Endothelial cell of umbilical vein (primary cell): Measurements from ENCODE around the gene ABCC11. TPM values are rescaled to one million over a fixed set of nuclear protein-coding genes. Genes with fewer than 3 reads are reported as not detected.

ENCODE experiments used
- BruUV-seq: library from RNA; stranded (reverse); fragments of 400-500 nt; replicated peaks from 2 replicates; lab custom pipeline; 2021; lab: Mats Ljungman, UMichigan
- CTCF ChIA-PET: fragments of 300-600, 350-600 bp; sonication (Branson Sonifier 250); formaldehyde crosslinking; loops from one replicate; lab custom pipeline; 2021; ENCODE audit warnings: antibody characterized with exemption, inconsistent platforms; lab: Charles Lee
- POLR2A ChIA-PET: fragments of 300-600, 350-600 bp; sonication (Branson Sonifier 250); formaldehyde crosslinking; loops from one replicate; lab custom pipeline; 2021; ENCODE audit warnings: antibody characterized with exemption, inconsistent platforms; lab: Charles Lee
- DNase-seq: peaks from one replicate; pipeline ENCODE4 v3.0.0-alpha.2; 2011; ENCODE audit warnings: low read depth, low spot score
- FAIRE-seq: peaks from 2 replicates; lab custom pipeline; 2011; peaks lifted over from hg19 to GRCh38; lab: Jason Lieb, UNC
- H2AFZ ChIP-seq: 2 replicates; pipeline ENCODE4 v1.6.0; 2012; ENCODE audit warnings: low read depth, low read length, control low read depth, inconsistent platforms
- H3K27ac ChIP-seq: 2 replicates; pipeline ENCODE4 v1.5.1; 2011; ENCODE audit warnings: low read depth, mild to moderate bottlenecking, control low read depth, low read length, moderate library complexity; ENCODE audit not compliant: insufficient read depth
- H3K27me3 ChIP-seq, 2 experiments: 2 replicates each; pipeline versions ENCODE4 v1.6.0 to v1.6.1; 2011; ENCODE audit warnings: low read length in 2 of 2, mixed read lengths in 1 of 2; ENCODE audit not compliant: control insufficient read depth in 2 of 2, insufficient read depth in 2 of 2
- H3K36me3 ChIP-seq, 2 experiments: 2 replicates in 1 of 2; 3 replicates in 1 of 2; pipeline ENCODE4 v1.5.1; 2011; ENCODE audit warnings: low read length in 2 of 2, mild to moderate bottlenecking in 1 of 2, moderate library complexity in 1 of 2; ENCODE audit not compliant: control insufficient read depth in 2 of 2, insufficient read depth in 2 of 2; ENCODE audit errors: extremely low read depth in 1 of 2
- H3K4me1 ChIP-seq: 3 replicates; pipeline ENCODE4 v1.5.1; 2011; ENCODE audit warnings: mild to moderate bottlenecking, low read length; ENCODE audit not compliant: control insufficient read depth, insufficient read depth; ENCODE audit errors: extremely low read depth
- H3K4me2 ChIP-seq: 2 replicates; pipeline ENCODE4 v1.6.1; 2011; ENCODE audit warnings: low read length, control low read depth, mixed read lengths; ENCODE audit not compliant: insufficient read depth
- H3K4me3 ChIP-seq, 3 experiments: fragments of 200-600 bp in 1 of 3; sonication (generic), shearing (Covaris generic) in 1 of 3; replicated peaks in 1 of 3; 2 replicates each; pipeline ENCODE4 v1.5.1; 2011 to 2016; ENCODE audit warnings: control low read depth in 3 of 3, low read length in 3 of 3, mild to moderate bottlenecking in 2 of 3, inconsistent platforms in 1 of 3, low read depth in 1 of 3, moderate library complexity in 1 of 3; ENCODE audit not compliant: insufficient read depth in 1 of 3
- H3K79me2 ChIP-seq: 2 replicates; pipeline ENCODE4 v1.6.0; 2012; ENCODE audit warnings: low read length, inconsistent platforms; ENCODE audit not compliant: control insufficient read depth, insufficient read depth
- H3K9ac ChIP-seq: replicated peaks from 2 replicates; pipeline ENCODE3; 2011; ENCODE audit warnings: low read length, control low read depth; ENCODE audit not compliant: insufficient read depth; ENCODE audit errors: extremely low read depth
- H3K9me1 ChIP-seq: replicated peaks from 3 replicates; pipeline ENCODE4 v1.6.0; 2011; ENCODE audit warnings: mild to moderate bottlenecking, low read length; ENCODE audit not compliant: control insufficient read depth, insufficient read depth; ENCODE audit errors: extremely low read depth
- H3K9me3 ChIP-seq: replicated peaks from 2 replicates; pipeline ENCODE4 v1.5.1; 2012; ENCODE audit warnings: low read length, inconsistent platforms; ENCODE audit not compliant: control insufficient read depth, insufficient read depth
- H4K20me1 ChIP-seq: replicated peaks from 2 replicates; pipeline ENCODE3; 2011; ENCODE audit warnings: mild to moderate bottlenecking, low read length; ENCODE audit not compliant: control insufficient read depth, insufficient read depth; ENCODE audit errors: extremely low read depth
- CTCF ChIP-seq, 2 donors: IDR thresholded peaks; 1 replicate in 1 of 2; 2 replicates in 1 of 2; pipeline ENCODE4 v1.5.1; 2011; ENCODE audit warnings: low read length in 2 of 2, mild to moderate bottlenecking in 2 of 2, moderate library complexity in 2 of 2, control low read depth in 1 of 2, inconsistent platforms in 1 of 2, low read depth in 1 of 2; ENCODE audit not compliant: insufficient read depth in 1 of 2; ENCODE audit errors: extremely low read depth in 1 of 2
- FOS ChIP-seq: IDR thresholded peaks from 2 replicates; pipeline ENCODE4 v1.6.1; 2011; ENCODE audit warnings: mild to moderate bottlenecking, low read length, moderate library complexity, borderline replicate concordance; ENCODE audit not compliant: insufficient read depth
- JUN ChIP-seq: IDR thresholded peaks from 2 replicates; pipeline ENCODE4 v1.6.1; 2011; ENCODE audit warnings: borderline replicate concordance, low read depth; ENCODE audit not compliant: insufficient read length, insufficient read depth
- MAX ChIP-seq: IDR thresholded peaks from 2 replicates; pipeline ENCODE4 v1.6.1; 2011; ENCODE audit not compliant: insufficient read depth, insufficient read length
- MYC ChIP-seq: IDR thresholded peaks from one replicate; pipeline ENCODE4 v1.6.1; 2011; ENCODE audit warnings: mild to moderate bottlenecking, low read depth, low read length
- POLR2A ChIP-seq: IDR thresholded peaks from 2 replicates; pipeline ENCODE4 v1.6.1; 2012; ENCODE audit warnings: low read depth, mild to moderate bottlenecking, control low read depth, low read length
- POLR2AphosphoS5 ChIP-seq: IDR thresholded peaks from 2 replicates; pipeline ENCODE4 v1.6.1; 2012; ENCODE audit warnings: low read depth, mild to moderate bottlenecking, control low read depth, low read length, moderate library complexity; ENCODE audit not compliant: insufficient read depth
- dilution Hi-C: fragments of 300-500 bp; cut with MboI; formaldehyde crosslinking; loops from one replicate; pipeline ENCODE4 v1.15.0; 2019; ENCODE audit warnings: low sequenced_read_pairs; ENCODE audit not compliant: extremely low pct_ligation_motif_present
- intact Hi-C: fragments of 100-400 bp; cut with micrococcal nuclease; formaldehyde crosslinking; loops from one replicate; pipeline ENCODE4 v1.10.0; 2022
- polyA plus RNA-seq, 4 experiments: library from polyadenylated mRNA; depleted of rRNA in 3 of 4; stranded (reverse) in 3 of 4; unstranded in 1 of 4; fragments of >200 nt; gene quantifications; 2 replicates each; pipeline versions ENCODE4 v1.2.1 to v1.2.3, GENCODE V29; 2011 to 2012; ENCODE audit warnings: missing spikeins in 1 of 4
- total RNA-seq: library from RNA; stranded (reverse); gene quantifications from 2 replicates; pipeline ENCODE4 v1.2.3, GENCODE V29; 2021

Gene ABCC11
- total and polyA plus RNA-seq, 2 donors (not counting 3 experiments of a cell fraction or from before 2014, with no cell fraction given), result 0.08 TPM; not detected in 1

- DNase-seq (no peak), FAIRE-seq (no peak)
- Histone ChIP-seq H3K27ac (no peak overlapping the region), H3K4me1 (peaks cover 2% of the 10 kb centered on the region), H3K4me2 (no peak overlapping the region), H3K9me3 (no peaks in the 10 kb centered on the region), H3K36me3 (no peaks in the 10 kb centered on the region), H4K20me1 (no peaks in the 10 kb centered on the region), H3K9ac (no peak overlapping the region), H3K79me2 (no peaks in the 10 kb centered on the region), H3K4me3 (no peak overlapping the region), H3K9me1 (no peaks in the 10 kb centered on the region), H3K27me3 (no peaks in the 10 kb centered on the region), H2AFZ (no peak overlapping the region)
- ChIA-PET CTCF (interaction anchor here (0.9 to 4.2 kb wide), 11 partner anchors 8 to 1492 kb away, joined by 3 to 127 read pairs (median 7); partner anchors contain the start of gene NETO2), POLR2A (no interaction called here)
- TF ChIP-seq JUN, result no peak
- TF ChIP-seq MYC, result no peak
- TF ChIP-seq POLR2A, result no peak
- TF ChIP-seq MAX, result no peak
- TF ChIP-seq FOS, result no peak
- no peak for TF ChIP-seq POLR2AphosphoS5
- no peak for TF ChIP-seq CTCF (IDR thresholded peaks at IDR 0.05; ENCODE audit: extremely low read depth in 1 of 2, insufficient read depth in 1 of 2, low read depth in 1 of 2, low read length in 2 of 2)
- intact Hi-C loops, result loop anchor here (1.0 to 10.0 kb wide), 8 partner anchors 376 to 1541 kb away; partner anchors contain the start of genes DNAJA2 and SHCBP1
- dilution Hi-C loops, result no loop called here
- BruUV-seq, result no TSS peak
These were observed 81.3 kb downstream of the ABCC11 start for GRCh38 chr16:48165961-48166578.
